Measurements from ENCODE around the gene LUZP1. TPM values are rescaled to one million over a fixed set of nuclear protein-coding genes. Genes with fewer than 3 reads are reported as not detected.
A peak's percentile ranks its signal among the peaks of the same experiment; 100 is the strongest.

The LUZP1 gene
- total RNA-seq, 1 donor from 2014 or later: 82.2 TPM

- peak overlapping the region; percentile 91 for H3K27ac Mint-ChIP-seq (ENCODE audit: unreplicated experiment)
These were observed 8.4 kb upstream of the LUZP1 start for GRCh38 chr1:23177031-23177430.

GRCh38 chr1:23174426-23175110, 5.9 kb upstream of the LUZP1 start:
- H3K4me3 ChIP-seq (ENCODE audit: insufficient read depth, low read depth, low read length): no peak overlapping the region
- no peak for DNase-seq (ENCODE audit: low read depth)
- no peak overlapping the region for H3K9ac ChIP-seq (ENCODE audit: low read length)
- H3K9me3 ChIP-seq (ENCODE audit: insufficient read depth, low read depth, low read length): no peaks in the 10 kb centered on the region
- H4K20me1 ChIP-seq (ENCODE audit: insufficient read depth, low read length): no peaks in the 10 kb centered on the region
- H3K27me3 Mint-ChIP-seq (ENCODE audit: low read depth, unreplicated experiment): peaks cover 4% of the 10 kb centered on the region
- H3K4me3 Mint-ChIP-seq (ENCODE audit: unreplicated experiment): no peak overlapping the region
- peaks cover 9% of the 10 kb centered on the region for H3K4me1 Mint-ChIP-seq (ENCODE audit: low read depth, unreplicated experiment)
- no peak overlapping the region for H3K27ac ChIP-seq (ENCODE audit: low read depth, low read length)
- H3K4me1 ChIP-seq (ENCODE audit: insufficient read depth, low read length): peaks cover 20% of the 10 kb centered on the region
- no peak overlapping the region for H3K27ac Mint-ChIP-seq (ENCODE audit: unreplicated experiment)
- H3K79me2 ChIP-seq (ENCODE audit: insufficient read depth, low read length): peaks cover 3% of the 10 kb centered on the region
- H3K9me3 Mint-ChIP-seq (ENCODE audit: unreplicated experiment): no peaks in the 10 kb centered on the region
- no peaks in the 10 kb centered on the region for H3K36me3 ChIP-seq (ENCODE audit: insufficient read depth, low read length)
- no peak for TF ChIP-seq EZH2 (IDR thresholded peaks at IDR 0.05; ENCODE audit: insufficient read depth, low read length)
- no peak for TF ChIP-seq CTCF (IDR thresholded peaks at IDR 0.05; ENCODE audit: insufficient read depth, low read depth, low read length)
- H3K36me3 Mint-ChIP-seq (ENCODE audit: low read depth, unreplicated experiment): no peaks in the 10 kb centered on the region
- H3K27me3 ChIP-seq (ENCODE audit: insufficient read depth, low read length): no peaks in the 10 kb centered on the region
- H3K4me2 ChIP-seq (ENCODE audit: low read length): no peak overlapping the region
- FAIRE-seq: no peak
- no peak overlapping the region for H2AFZ ChIP-seq (ENCODE audit: low read depth, low read length)

More at GRCh38 chr1:23177031-23177430, 8.4 kb upstream of the LUZP1 start:
- no peaks in the 10 kb centered on the region for H3K36me3 ChIP-seq (ENCODE audit: insufficient read depth, low read length)
- H3K27ac ChIP-seq (ENCODE audit: low read depth, low read length): peak overlapping the region; percentile 91
- FAIRE-seq (no peak), DNase-seq (ENCODE audit: low read depth) (no peak)
- peak overlapping the region; percentile 64 for H3K4me3 ChIP-seq (ENCODE audit: insufficient read depth, low read depth, low read length)
- Mint-ChIP-seq H3K27me3 (ENCODE audit: low read depth, unreplicated experiment) (peaks cover 4% of the 10 kb centered on the region), H3K9me3 (ENCODE audit: unreplicated experiment) (no peaks in the 10 kb centered on the region), H3K36me3 (ENCODE audit: low read depth, unreplicated experiment) (no peaks in the 10 kb centered on the region), H3K4me1 (ENCODE audit: low read depth, unreplicated experiment) (peaks cover 4% of the 10 kb centered on the region), H3K4me3 (ENCODE audit: unreplicated experiment) (peak overlapping the region; percentile 81)
- no peaks in the 10 kb centered on the region for H4K20me1 ChIP-seq (ENCODE audit: insufficient read depth, low read length)
- peak overlapping the region; percentile 90 for H3K9ac ChIP-seq (ENCODE audit: low read length)
- no peaks in the 10 kb centered on the region for H3K9me3 ChIP-seq (ENCODE audit: insufficient read depth, low read depth, low read length)
- H3K4me1 ChIP-seq (ENCODE audit: insufficient read depth, low read length): peaks cover 16% of the 10 kb centered on the region
- H3K79me2 ChIP-seq (ENCODE audit: insufficient read depth, low read length): peaks cover 3% of the 10 kb centered on the region
- peak overlapping the region; percentile 84 for H2AFZ ChIP-seq (ENCODE audit: low read depth, low read length)
- TF ChIP-seq EZH2 (IDR thresholded peaks at IDR 0.05; ENCODE audit: insufficient read depth, low read length): no peak
- no peak for TF ChIP-seq CTCF (IDR thresholded peaks at IDR 0.05; ENCODE audit: insufficient read depth, low read depth, low read length)
- peak overlapping the region; percentile 89 for H3K4me2 ChIP-seq (ENCODE audit: low read length)
- H3K27me3 ChIP-seq (ENCODE audit: insufficient read depth, low read length): no peaks in the 10 kb centered on the region

GRCh38 chr1:23171181-23171755, 2.6 kb upstream of the LUZP1 start:
- Mint-ChIP-seq H3K27ac (ENCODE audit: unreplicated experiment) (no peak overlapping the region), H3K4me3 (ENCODE audit: unreplicated experiment) (no peak overlapping the region), H3K36me3 (ENCODE audit: low read depth, unreplicated experiment) (no peaks in the 10 kb centered on the region), H3K9me3 (ENCODE audit: unreplicated experiment) (no peaks in the 10 kb centered on the region), H3K27me3 (ENCODE audit: low read depth, unreplicated experiment) (peaks cover 3% of the 10 kb centered on the region), H3K4me1 (ENCODE audit: low read depth, unreplicated experiment) (peaks cover 7% of the 10 kb centered on the region)
- H3K27ac ChIP-seq (ENCODE audit: low read depth, low read length): no peak overlapping the region
- TF ChIP-seq CTCF (IDR thresholded peaks at IDR 0.05; ENCODE audit: insufficient read depth, low read depth, low read length) (no peak), EZH2 (IDR thresholded peaks at IDR 0.05; ENCODE audit: insufficient read depth, low read length) (no peak)
- H4K20me1 ChIP-seq (ENCODE audit: insufficient read depth, low read length): peaks cover 16% of the 10 kb centered on the region
- no peak overlapping the region for H3K4me2 ChIP-seq (ENCODE audit: low read length)
- no peaks in the 10 kb centered on the region for H3K36me3 ChIP-seq (ENCODE audit: insufficient read depth, low read length)
- FAIRE-seq (no peak), DNase-seq (ENCODE audit: low read depth) (no peak)
- no peaks in the 10 kb centered on the region for H3K9me3 ChIP-seq (ENCODE audit: insufficient read depth, low read depth, low read length)
- H3K4me1 ChIP-seq (ENCODE audit: insufficient read depth, low read length): peaks cover 17% of the 10 kb centered on the region
- H3K9ac ChIP-seq (ENCODE audit: low read length): no peak overlapping the region
- no peak overlapping the region for H3K4me3 ChIP-seq (ENCODE audit: insufficient read depth, low read depth, low read length)
- no peaks in the 10 kb centered on the region for H3K27me3 ChIP-seq (ENCODE audit: insufficient read depth, low read length)
- H3K79me2 ChIP-seq (ENCODE audit: insufficient read depth, low read length): peaks cover 18% of the 10 kb centered on the region
- no peak overlapping the region for H2AFZ ChIP-seq (ENCODE audit: low read depth, low read length)
